CD4-positive, CD25-positive, alpha-beta regulatory T cell (primary cell): ENCODE measurements around the gene NT5C3A. TPM values are rescaled to one million over a fixed set of nuclear protein-coding genes. Genes with fewer than 3 reads are reported as not detected.

Experiments
- ATAC-seq, 2 donors: fragments of 150-1000 bp; cut with Tn5 transposase; one replicate each; pipeline ENCODE4 v1.10.0; 2021; ENCODE audit warnings: low read depth in 2 of 2, moderate number of reproducible peaks in 2 of 2, moderate library complexity in 1 of 2
- DNase-seq, 3 donors: peaks; one replicate each; pipeline versions ENCODE4 v3.0.0 to v3.0.0-alpha.2; 2012 to 2022; ENCODE audit warnings: mixed read lengths in 1 of 3
- H3K27ac ChIP-seq: one replicate; pipeline ENCODE4 v1.7.0; 2013; ENCODE audit warnings: mild to moderate bottlenecking, low read length; ENCODE audit not compliant: insufficient read depth, poor library complexity, severe bottlenecking
- H3K27me3 ChIP-seq: one replicate; pipeline ENCODE4 v1.7.0; 2013; ENCODE audit warnings: low read length; ENCODE audit not compliant: control insufficient read depth, insufficient read depth
- H3K36me3 ChIP-seq: one replicate; pipeline ENCODE4 v1.7.0; 2013; ENCODE audit warnings: mild to moderate bottlenecking, low read length, moderate library complexity; ENCODE audit not compliant: control insufficient read depth, insufficient read depth
- H3K4me1 ChIP-seq: 2 replicates; pipeline ENCODE4 v1.7.0; 2013; ENCODE audit warnings: mild to moderate bottlenecking, low read length; ENCODE audit not compliant: insufficient read depth, control insufficient read depth, poor library complexity, severe bottlenecking
- H3K4me3 ChIP-seq: one replicate; pipeline ENCODE4 v1.7.0; 2013; ENCODE audit warnings: low read depth, mild to moderate bottlenecking, low read length, moderate library complexity
- H3K9me3 ChIP-seq, 2 experiments: 1 replicate in 1 of 2; 2 replicates in 1 of 2; pipeline ENCODE4 v1.7.0; 2013; ENCODE audit warnings: low read length in 2 of 2, mild to moderate bottlenecking in 1 of 2, moderate library complexity in 1 of 2; ENCODE audit not compliant: control insufficient read depth in 2 of 2
- H3K27ac Mint-ChIP-seq, 3 donors: one replicate each; pipeline ENCODE4 v1.8.0; 2020 to 2022; ENCODE audit warnings: mild to moderate bottlenecking in 3 of 3, mixed read lengths in 3 of 3, moderate library complexity in 2 of 3
- H3K27me3 Mint-ChIP-seq: one replicate; pipeline ENCODE4 v1.8.0; 2022; ENCODE audit warnings: mild to moderate bottlenecking, mixed read lengths
- H3K36me3 Mint-ChIP-seq: one replicate; pipeline ENCODE4 v1.8.0; 2020; ENCODE audit warnings: mixed read lengths
- H3K4me1 Mint-ChIP-seq, 4 donors: one replicate each; pipeline ENCODE4 v1.8.0; 2020 to 2022; ENCODE audit warnings: mixed read lengths in 4 of 4, mild to moderate bottlenecking in 1 of 4
- H3K4me3 Mint-ChIP-seq, 4 donors: one replicate each; pipeline ENCODE4 v1.8.0; 2020 to 2022; ENCODE audit warnings: mild to moderate bottlenecking in 4 of 4, mixed read lengths in 4 of 4, moderate library complexity in 3 of 4
- H3K9me3 Mint-ChIP-seq, 7 donors: one replicate each; pipeline ENCODE4 v1.8.0; 2020 to 2022; ENCODE audit warnings: mixed read lengths in 7 of 7, mild to moderate bottlenecking in 3 of 7, moderate library complexity in 2 of 7
- polyA plus RNA-seq, 4 donors: library from polyadenylated mRNA; unstranded; fragments of 300-500 nt; fragmentation: Illumina TruSeq; gene quantifications; one replicate each; pipeline ENCODE4 v1.2.3, GENCODE V29; 2021
- total RNA-seq: library from RNA; stranded (reverse); gene quantifications from one replicate; pipeline ENCODE4 v1.2.3, GENCODE V29; 2022

NT5C3A gene
- total and polyA plus RNA-seq, 5 donors from 2014 or later, result 55.1 to 74.0 (median 61.7) TPM

DNA sequence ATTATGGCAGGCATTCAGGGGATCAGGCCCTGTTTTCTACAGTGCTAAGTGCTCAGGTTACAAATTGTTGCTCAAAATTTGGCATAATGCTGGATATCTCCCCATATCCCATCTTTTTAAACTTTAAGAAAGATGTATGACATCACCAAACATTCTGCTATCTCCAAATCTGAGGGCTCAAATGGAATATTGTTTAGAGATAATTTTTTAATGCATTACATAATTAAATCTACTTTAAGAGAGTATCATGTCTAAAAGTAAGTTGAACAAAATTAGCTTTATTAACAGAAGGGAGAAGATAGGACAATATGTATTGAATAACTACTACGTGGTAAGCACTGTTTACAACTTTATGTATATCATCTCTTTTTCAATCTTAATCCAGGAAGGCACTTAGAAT, 13.9 kb downstream of the NT5C3A start:
- peaks cover 39% of the 10 kb centered on the region for H3K4me1 ChIP-seq
- peak overlapping the region; percentile 26 for H3K4me3 ChIP-seq
- Mint-ChIP-seq H3K36me3 (no peaks in the 10 kb centered on the region), H3K27me3 (no peaks in the 10 kb centered on the region), H3K4me3 (peak overlapping the region in 1 of 4 donors; percentile 21), H3K27ac (no peak overlapping the region), H3K9me3 (no peaks in the 10 kb centered on the region), H3K4me1 (peaks cover 38 to 72% (median 57%) of the 10 kb centered on the region in 4 donors)
- DNase-seq (no peak), ATAC-seq (no peak)
- no peak overlapping the region for H3K27ac ChIP-seq
- H3K27me3 ChIP-seq, result no peaks in the 10 kb centered on the region
- H3K9me3 ChIP-seq, result no peaks in the 10 kb centered on the region
- H3K36me3 ChIP-seq, result no peaks in the 10 kb centered on the region

DNA sequence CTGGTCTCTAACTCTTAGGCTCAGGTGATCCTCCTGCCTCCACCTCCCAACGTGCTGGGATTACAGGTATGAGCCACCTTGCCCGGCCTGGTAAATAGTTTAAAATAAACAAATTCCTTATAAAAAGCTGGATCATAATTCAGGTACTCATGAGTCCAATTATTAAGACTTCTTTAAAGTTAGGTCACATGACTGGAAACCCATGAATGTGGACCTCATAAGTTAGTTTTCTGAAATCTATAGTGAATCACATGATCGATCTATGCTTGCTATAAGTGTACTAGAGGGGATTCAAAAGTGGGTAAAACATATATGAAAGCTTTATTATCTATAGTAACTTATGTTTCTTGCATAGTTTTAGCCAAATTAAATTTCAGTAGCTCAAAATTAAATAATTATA, 14.3 kb downstream of the NT5C3A start:
- ATAC-seq (no peak), DNase-seq (no peak)
- Histone ChIP-seq H3K27ac (no peak overlapping the region), H3K4me3 (peak overlapping the region; percentile 26), H3K36me3 (no peaks in the 10 kb centered on the region), H3K4me1 (peaks cover 37% of the 10 kb centered on the region), H3K9me3 (no peaks in the 10 kb centered on the region), H3K27me3 (no peaks in the 10 kb centered on the region)
- Mint-ChIP-seq H3K4me1 (peaks cover 42 to 74% (median 60%) of the 10 kb centered on the region in 4 donors), H3K9me3 (no peaks in the 10 kb centered on the region), H3K4me3 (peak overlapping the region in 2 of 4 donors; percentile 11 to 26), H3K27ac (peak overlapping the region in 1 of 3 donors; percentile 51), H3K27me3 (no peaks in the 10 kb centered on the region), H3K36me3 (no peaks in the 10 kb centered on the region)

DNA sequence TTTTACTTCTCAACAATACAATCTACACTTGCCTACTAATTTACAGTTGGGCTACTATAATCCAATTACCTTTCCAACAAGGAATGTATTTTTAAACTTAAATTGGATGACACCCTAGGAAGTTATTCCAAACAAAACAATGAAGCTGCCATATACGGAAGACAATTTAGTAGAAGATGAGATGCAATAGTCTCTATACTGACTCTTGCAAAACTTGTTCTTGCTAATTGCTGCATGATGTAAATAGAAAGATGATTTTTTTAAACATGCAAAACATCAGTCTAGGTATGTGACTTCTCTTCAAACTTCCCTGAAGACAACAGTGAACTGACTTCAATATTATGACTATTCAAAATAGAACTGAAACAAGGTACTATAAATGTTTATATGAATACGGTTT, 17.6 kb downstream of the NT5C3A start:
- Histone ChIP-seq H3K4me1 (peaks cover 47% of the 10 kb centered on the region), H3K27ac (no peak overlapping the region), H3K4me3 (no peak overlapping the region), H3K9me3 (no peaks in the 10 kb centered on the region), H3K27me3 (no peaks in the 10 kb centered on the region), H3K36me3 (no peaks in the 10 kb centered on the region)
- no peak for ATAC-seq
- no peaks in the 10 kb centered on the region for H3K27me3 Mint-ChIP-seq
- H3K27ac Mint-ChIP-seq, result peak overlapping the region in 1 of 3 donors; percentile 27
- H3K9me3 Mint-ChIP-seq, result no peaks in the 10 kb centered on the region
- H3K4me1 Mint-ChIP-seq, result peaks cover 41 to 66% (median 48%) of the 10 kb centered on the region in 4 donors
- DNase-seq, result no peak
- H3K36me3 Mint-ChIP-seq, result no peaks in the 10 kb centered on the region
- H3K4me3 Mint-ChIP-seq, result no peak overlapping the region

DNA sequence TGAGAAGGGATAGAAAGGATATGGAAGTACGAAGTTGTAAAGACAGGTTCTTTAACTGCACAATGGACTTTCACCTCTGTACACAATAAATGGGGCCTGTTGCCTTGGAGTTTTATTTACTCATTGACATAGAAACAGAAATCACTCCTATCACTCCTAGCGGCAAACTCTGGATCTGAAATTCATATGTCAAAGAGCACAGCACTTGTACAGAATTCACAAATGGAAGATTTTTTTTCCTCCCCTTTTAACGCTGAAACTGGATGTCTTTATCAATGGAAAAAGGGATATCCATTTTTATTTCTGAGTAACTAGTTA, 18.2 kb downstream of the NT5C3A start:
- H3K27ac Mint-ChIP-seq, result peak overlapping the region in 2 of 3 donors; percentile 12 to 64
- Histone ChIP-seq H3K4me1 (peaks cover 51% of the 10 kb centered on the region), H3K27ac (no peak overlapping the region), H3K9me3 (no peaks in the 10 kb centered on the region), H3K27me3 (no peaks in the 10 kb centered on the region), H3K4me3 (no peak overlapping the region), H3K36me3 (no peaks in the 10 kb centered on the region)
- no peaks in the 10 kb centered on the region for H3K36me3 Mint-ChIP-seq
- H3K4me1 Mint-ChIP-seq, result peaks cover 46 to 68% (median 53%) of the 10 kb centered on the region in 4 donors
- DNase-seq, result no peak
- H3K4me3 Mint-ChIP-seq, result no peak overlapping the region
- H3K27me3 Mint-ChIP-seq, result no peaks in the 10 kb centered on the region
- no peak for ATAC-seq
- no peaks in the 10 kb centered on the region for H3K9me3 Mint-ChIP-seq

DNA sequence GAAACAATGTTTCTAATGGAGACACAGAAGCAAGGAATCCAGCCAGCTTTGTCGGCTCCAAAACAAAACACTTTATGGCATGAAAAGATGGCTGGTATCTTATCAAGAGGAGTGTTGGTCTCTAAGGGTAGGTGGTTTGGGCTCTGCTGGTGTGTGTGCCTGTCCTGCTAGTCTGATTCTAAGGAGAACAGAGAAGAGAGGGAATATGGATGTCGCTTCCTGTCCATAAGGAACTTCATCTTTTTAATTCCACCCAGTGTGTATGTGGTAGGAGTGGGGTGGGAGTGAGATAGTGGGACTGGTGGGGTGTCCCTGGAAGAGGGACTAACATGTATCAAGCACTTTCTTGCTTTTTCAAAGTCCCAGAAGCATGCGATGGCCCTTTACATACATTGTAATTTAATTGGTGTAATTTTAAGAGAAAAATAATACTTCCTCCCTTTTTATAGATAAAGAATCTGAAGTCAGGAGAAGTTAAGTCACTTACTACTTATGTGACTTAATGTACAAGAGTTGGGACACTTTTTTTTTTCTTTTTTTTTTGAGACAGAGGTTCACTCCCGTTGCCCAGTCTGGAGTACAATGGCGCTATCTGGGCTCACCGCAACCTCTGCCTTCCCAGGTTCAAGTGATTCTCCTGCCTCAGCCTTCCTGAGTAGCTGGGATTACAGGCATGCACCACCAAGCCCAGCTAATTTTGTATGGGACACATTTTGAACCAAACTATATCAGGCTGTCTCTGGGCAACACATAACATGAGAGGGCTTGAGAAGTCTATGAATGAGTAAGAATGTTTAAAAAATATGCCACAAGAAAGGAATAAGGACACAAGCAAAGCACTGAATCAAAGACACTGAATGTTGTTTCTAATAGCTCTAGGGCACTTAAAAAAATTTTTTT, 18.8 kb downstream of the NT5C3A start:
- Histone ChIP-seq H3K27ac (no peak overlapping the region), H3K36me3 (no peaks in the 10 kb centered on the region), H3K27me3 (no peaks in the 10 kb centered on the region), H3K9me3 (no peaks in the 10 kb centered on the region), H3K4me1 (peaks cover 56% of the 10 kb centered on the region), H3K4me3 (no peak overlapping the region)
- no peak for DNase-seq
- Mint-ChIP-seq H3K27me3 (no peaks in the 10 kb centered on the region), H3K27ac (peak overlapping the region; percentile 10 to 78 (median 64)), H3K9me3 (no peaks in the 10 kb centered on the region), H3K4me1 (peaks cover 41 to 67% (median 54%) of the 10 kb centered on the region in 4 donors), H3K4me3 (peak overlapping the region in 2 of 4 donors; percentile 65 to 66), H3K36me3 (no peaks in the 10 kb centered on the region)
- ATAC-seq, result no peak

DNA sequence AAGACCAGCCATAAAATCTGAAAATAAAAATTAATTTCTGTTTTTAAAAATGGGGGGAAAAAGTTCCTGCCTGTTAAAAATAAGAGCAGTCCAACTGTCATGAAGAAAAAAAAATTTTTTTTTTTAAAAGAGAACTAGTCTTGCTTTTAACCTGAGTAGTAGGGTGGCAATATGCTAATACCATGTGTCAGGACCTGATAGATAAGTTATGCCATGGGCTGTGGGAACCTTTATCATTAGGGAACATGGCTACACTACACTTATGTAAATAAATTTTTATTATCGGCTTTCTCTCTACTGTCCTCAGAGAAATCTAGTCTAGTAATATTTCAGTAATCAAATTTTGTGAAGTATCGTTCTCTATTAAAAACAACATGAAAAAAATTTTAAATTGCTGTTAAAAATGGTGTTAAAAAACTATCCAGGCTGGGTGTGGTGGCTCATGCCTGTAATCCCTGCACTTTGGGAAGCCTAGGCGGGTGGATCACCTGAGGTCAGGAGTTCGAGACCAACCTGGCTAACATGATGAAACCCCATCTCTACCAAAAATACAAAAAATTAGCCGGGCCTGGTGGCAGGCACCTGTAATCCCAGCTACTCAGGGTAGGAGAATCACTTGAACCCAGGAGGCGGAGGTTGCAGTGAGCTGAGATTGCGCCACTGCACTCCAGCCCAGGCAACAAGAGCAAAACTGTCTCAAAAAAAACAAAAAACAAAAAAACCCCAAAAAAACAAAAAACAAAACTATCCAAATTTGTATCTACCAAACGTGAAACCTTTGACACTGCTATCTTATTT, 20.7 kb downstream of the NT5C3A start:
- Mint-ChIP-seq H3K4me1 (peaks cover 38 to 71% (median 60%) of the 10 kb centered on the region in 4 donors), H3K27ac (peak overlapping the region in 1 of 3 donors; percentile 96), H3K4me3 (no peak overlapping the region), H3K36me3 (no peaks in the 10 kb centered on the region), H3K9me3 (no peaks in the 10 kb centered on the region), H3K27me3 (no peaks in the 10 kb centered on the region)
- no peaks in the 10 kb centered on the region for H3K9me3 ChIP-seq
- H3K36me3 ChIP-seq, result no peaks in the 10 kb centered on the region
- peaks cover 50% of the 10 kb centered on the region for H3K4me1 ChIP-seq
- H3K27me3 ChIP-seq, result no peaks in the 10 kb centered on the region
- peak overlapping the region; percentile 92 for H3K27ac ChIP-seq
- peak overlapping the region; percentile 94 for H3K4me3 ChIP-seq
- ATAC-seq (no peak), DNase-seq (no peak)

DNA sequence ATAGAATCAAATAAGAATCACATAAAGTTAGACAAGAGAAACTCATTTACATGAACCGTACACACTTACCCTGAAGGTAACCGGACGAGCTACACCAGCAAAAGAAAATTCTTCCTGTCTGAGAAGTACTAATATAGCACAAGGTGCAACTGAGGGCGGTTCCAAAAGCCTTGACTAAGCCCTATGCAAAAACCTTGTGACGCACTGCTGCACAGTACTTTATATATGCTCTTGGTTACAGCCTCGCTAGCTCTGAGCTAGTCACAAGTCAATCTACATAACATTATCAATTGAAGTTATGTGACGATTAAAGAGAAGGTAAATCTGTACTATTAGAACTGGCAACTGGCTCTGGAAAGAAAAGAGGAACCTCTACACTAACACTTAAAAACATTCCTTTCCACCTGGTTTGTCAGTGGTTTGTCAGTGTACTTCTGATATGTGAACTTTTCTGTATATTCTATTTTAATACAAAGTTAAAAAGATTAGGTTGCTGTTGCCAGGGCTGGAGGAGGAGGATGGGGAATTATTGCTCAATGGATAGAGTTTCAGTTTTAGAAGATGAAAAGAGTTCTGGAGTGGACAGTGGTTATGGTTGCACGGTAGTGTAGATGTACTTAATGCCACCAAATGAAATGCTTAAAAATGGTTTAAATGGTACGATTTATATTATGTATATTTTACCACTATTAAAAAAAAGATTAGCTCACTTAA, 21.6 kb downstream of the NT5C3A start:
- Histone ChIP-seq H3K36me3 (no peaks in the 10 kb centered on the region), H3K27me3 (no peaks in the 10 kb centered on the region), H3K9me3 (no peaks in the 10 kb centered on the region), H3K27ac (peak overlapping the region; percentile 92), H3K4me3 (peak overlapping the region; percentile 94), H3K4me1 (peaks cover 50% of the 10 kb centered on the region)
- Mint-ChIP-seq H3K4me1 (peaks cover 42 to 73% (median 61%) of the 10 kb centered on the region in 4 donors), H3K27me3 (no peaks in the 10 kb centered on the region), H3K9me3 (no peaks in the 10 kb centered on the region), H3K4me3 (peak overlapping the region; percentile 81 to 97 (median 85)), H3K27ac (peak overlapping the region; percentile 84 to 96 (median 93)), H3K36me3 (no peaks in the 10 kb centered on the region)
- ATAC-seq (peak; percentile 99 to 100), DNase-seq (peak; percentile 66 to 94 (median 81))
